ENCODE data around the gene OPALIN. TPM values are rescaled to one million over a fixed set of nuclear protein-coding genes. Genes with fewer than 3 reads are reported as not detected.

OPALIN gene
- total and polyA plus RNA-seq, 9 of the 15 experiments (the other 6 are each of a cell fraction or from before 2014, with no cell fraction given) = not detected

- TF ChIP-seq STAG1 (CRISPR knock-in tag; IDR thresholded peaks at IDR 0.05; ENCODE audit: borderline replicate concordance) (peak; percentile 52; the same call in 1 of the 2 replicates), SRF (CRISPR knock-in tag; IDR thresholded peaks at IDR 0.05) (no peak), BHLHE40 (IDR thresholded peaks at IDR 0.05; ENCODE audit: low read length) (no peak)
Measured at GRCh38 chr10:96395931-96396877, 37.4 kb upstream of the OPALIN start (continued).

- H3K4me3 ChIP-seq = no peak overlapping the region
- no peaks in the 10 kb centered on the region for H3K36me3 ChIP-seq (ENCODE audit: control insufficient read depth, insufficient read depth, low read length)
- intact Hi-C loops (cut with micrococcal nuclease) (loop anchor here (10.0 kb wide), 1 partner anchor 254 kb away; no protein-coding TSS in a partner anchor), in situ Hi-C loops (cut with MboI) (no loop called here)
- 0% methylated on average over 7 of the region's 7 CpGs for WGBS (ENCODE audit: insufficient coverage, low coverage, missing lambda C conversion rate)
- FAIRE-seq (no peak), DNase-seq (ENCODE audit: extremely low read depth in 1 of 4, low spot score in 3 of 4) (no peak), ATAC-seq (no peak)
- no peaks in the 10 kb centered on the region for H3K9me3 ChIP-seq (replicated peaks; ENCODE audit: control insufficient read depth, insufficient read depth, low read depth, low read length)
- H3K79me2 ChIP-seq (ENCODE audit: control insufficient read depth, insufficient read depth, low read length) = no peaks in the 10 kb centered on the region
- no peaks in the 10 kb centered on the region for H3K9me1 ChIP-seq (ENCODE audit: control insufficient read depth, insufficient read depth, low read length)
- H3K27me3 ChIP-seq (ENCODE audit: control insufficient read depth in 2 of 2, insufficient read depth in 2 of 2, low read length in 2 of 2) = peaks cover 2 to 55% of the 10 kb centered on the region in 2 experiments; a peak in 4 of 5 replicates
- H3K9ac ChIP-seq (ENCODE audit: insufficient read depth in 1 of 2, low read depth in 2 of 2, low read length in 2 of 2) = no peak overlapping the region
- H2AFZ ChIP-seq (ENCODE audit: low read depth, low read length) = no peak overlapping the region
- H3K4me2 ChIP-seq (ENCODE audit: insufficient read depth, low read length) = no peak overlapping the region
- CTCF ChIA-PET (ENCODE audit: low intra/inter-chr PET ratio) = interaction anchor here (0.7 kb wide), 1 partner anchor 123 kb away, joined by 3 read pairs; no protein-coding TSS in a partner anchor
- no TSS peak for BruUV-seq (replicated peaks)
- no peaks in the 10 kb centered on the region for H4K20me1 ChIP-seq (replicated peaks; ENCODE audit: control insufficient read depth, insufficient read depth, low read length)
- POLR2A ChIA-PET = interaction anchor here (0.7 kb wide), 1 partner anchor 285 kb away, joined by 3 read pairs; no protein-coding TSS in a partner anchor
- H3K4me1 ChIP-seq (replicated peaks in 1 of 2; ENCODE audit: control insufficient read depth in 2 of 2, insufficient read depth in 2 of 2, low read length in 2 of 2) = no peaks in the 10 kb centered on the region
- no peak overlapping the region for H3K27ac ChIP-seq (ENCODE audit: extremely low read depth, low read depth, low read length)
- TF ChIP-seq CBX1 (IDR thresholded peaks at IDR 0.05; ENCODE audit: low read depth) = no peak
- TF ChIP-seq SRSF7 (optimal IDR thresholded peaks at IDR 0.05; ENCODE audit: low read depth, low read length) = no peak
- no peak for TF ChIP-seq ZEB2 (IDR thresholded peaks at IDR 0.05)
- TF ChIP-seq MITF (IDR thresholded peaks at IDR 0.05) = no peak
- TF ChIP-seq FOXO4 (CRISPR knock-in tag; IDR thresholded peaks at IDR 0.05) = no peak
- no peak for TF ChIP-seq ZNF311 (CRISPR knock-in tag; IDR thresholded peaks at IDR 0.05)
- TF ChIP-seq ZBTB26 (CRISPR knock-in tag; IDR thresholded peaks at IDR 0.05) = no peak
- no peak for TF ChIP-seq TSHZ1 (CRISPR knock-in tag; IDR thresholded peaks at IDR 0.05)
- no peak for TF ChIP-seq BACH1 (tag; IDR thresholded peaks at IDR 0.05)
Measured at GRCh38 chr10:96390460-96390864, 31.7 kb upstream of the OPALIN start.

All from K562 (cell line).